ENCODE measurements around the gene UNK. TPM values are rescaled to one million over a fixed set of nuclear protein-coding genes. Genes with fewer than 3 reads are reported as not detected.
A peak's percentile ranks its signal among the peaks of the same experiment; 100 is the strongest.
"Not testable (repeated sequence)": the region's sequence is repeated elsewhere in the genome, so short reads cannot be mapped to it uniquely, and the experiment has no call there.

Gene UNK
- total RNA-seq, 1 donor from 2014 or later, result 14.3 TPM

DNA sequence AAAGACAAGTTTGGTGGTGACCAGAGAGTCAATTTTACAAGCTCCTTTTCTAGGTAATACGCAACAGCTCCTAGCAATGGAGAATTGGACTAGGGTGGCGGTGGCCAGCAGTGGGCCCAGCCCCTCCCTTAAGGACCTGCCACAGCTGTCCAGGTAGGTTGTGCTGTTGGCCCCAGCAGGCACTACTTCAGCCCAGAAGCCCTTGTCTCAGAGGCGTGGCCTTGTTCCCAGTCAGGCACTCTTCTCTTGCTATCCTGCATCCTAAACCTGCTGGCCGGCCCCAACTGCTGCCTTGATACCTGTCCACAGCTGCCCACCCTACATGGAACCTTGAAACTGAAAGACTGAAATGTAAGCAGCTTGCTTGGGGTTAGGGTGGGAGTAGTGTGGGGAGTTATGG lies 18.6 kb upstream of the UNK start:
- ATAC-seq (ENCODE audit: poor library complexity) (no peak), DNase-seq (no peak)
- intact Hi-C loops (cut with DNase I), result no loop called here

DNA sequence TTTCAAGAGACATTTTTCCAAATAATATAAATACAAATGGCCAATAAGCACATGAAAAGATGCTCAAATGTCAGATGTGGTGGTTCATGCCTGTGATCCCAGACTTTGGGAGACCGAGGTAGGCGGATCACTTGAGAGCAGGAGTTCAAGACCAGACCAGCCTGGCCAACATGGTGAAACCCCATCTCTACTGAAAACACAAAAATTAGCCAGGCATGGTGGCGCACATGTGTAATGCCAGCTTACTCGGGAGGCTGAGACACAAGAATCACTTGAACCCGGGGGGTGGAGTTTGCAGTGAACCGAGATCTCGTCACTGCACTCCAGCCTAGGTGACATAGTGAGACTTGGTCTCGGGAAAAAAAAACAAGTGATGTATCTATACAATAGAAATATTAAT lies 16.7 kb upstream of the UNK start:
- intact Hi-C loops (cut with DNase I), result no loop called here
- ATAC-seq (ENCODE audit: poor library complexity), result no peak
- no peak for DNase-seq

DNA sequence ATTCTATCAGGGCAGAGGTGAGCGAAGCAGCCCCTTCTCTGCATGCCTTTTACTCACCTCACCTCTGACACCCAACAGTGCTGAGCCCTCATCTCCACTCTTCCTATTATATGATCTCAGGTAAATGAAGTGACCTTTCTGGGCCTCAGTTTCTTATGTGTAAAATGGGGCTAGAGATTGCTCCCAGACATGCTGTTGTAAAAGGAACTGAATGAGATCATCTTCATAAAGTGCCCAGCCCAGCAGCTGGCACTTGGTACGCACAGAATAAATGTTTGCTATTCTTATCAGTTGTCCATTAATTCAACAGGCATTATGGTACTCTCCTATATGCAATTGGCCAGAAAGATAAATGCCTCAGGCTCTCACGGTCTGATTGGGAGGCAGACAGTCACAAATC lies 15.1 kb upstream of the UNK start:
- ATAC-seq (ENCODE audit: poor library complexity) (no peak), DNase-seq (no peak)

DNA sequence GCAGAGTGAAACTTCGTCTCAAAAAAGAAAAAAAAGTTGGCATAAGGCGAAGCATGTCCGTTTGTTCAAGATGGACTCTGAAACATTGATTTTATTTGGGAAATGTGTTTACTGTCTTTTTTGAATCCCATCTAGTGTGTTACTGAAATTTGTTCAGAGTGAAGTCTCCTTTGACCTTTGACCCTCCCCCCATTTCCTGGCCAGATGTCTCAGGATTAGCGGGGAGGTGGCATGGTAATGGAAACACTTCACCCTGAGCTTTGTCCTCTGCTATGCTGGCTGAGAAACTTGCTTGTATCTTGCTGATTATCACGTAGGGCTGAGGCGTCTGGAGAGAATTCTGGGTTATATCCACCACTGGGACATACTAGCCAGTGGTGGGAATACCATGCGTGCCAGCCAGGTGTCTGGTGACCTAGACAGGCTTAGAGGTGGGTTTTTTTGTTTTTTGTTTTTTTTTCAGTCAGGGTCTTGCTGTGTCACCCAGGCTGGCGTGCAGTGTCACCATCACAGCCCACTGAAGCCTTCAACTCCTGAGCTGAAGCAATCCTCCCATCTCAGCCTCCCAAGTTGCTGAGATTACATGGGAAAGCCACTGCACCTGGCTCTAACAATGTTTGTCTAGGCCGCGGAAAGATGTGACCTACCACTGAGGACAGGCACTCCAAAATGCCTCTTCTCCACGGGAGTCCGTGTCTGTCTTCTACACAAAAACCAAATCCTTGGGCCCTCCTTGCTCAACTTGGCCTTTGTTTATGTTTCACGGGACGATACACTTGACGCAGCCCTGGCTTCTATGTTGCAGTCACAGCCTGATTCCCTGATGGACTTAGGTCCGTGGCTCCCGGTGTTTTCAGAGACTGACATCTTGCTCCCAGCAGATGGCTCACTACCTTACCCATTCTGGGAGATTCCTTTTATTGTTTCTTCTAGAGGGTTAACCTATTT lies 13.0 kb upstream of the UNK start:
- intact Hi-C loops (cut with DNase I), result loop anchor here (5.0 to 10.0 kb wide), 2 partner anchors 56 to 123 kb away; partner anchors contain the start of gene TRIM65
- no peak for DNase-seq
- no peak for ATAC-seq (ENCODE audit: poor library complexity)

More for the DNA sequence above, 15.1 kb upstream of the UNK start:
- intact Hi-C loops (cut with DNase I), result no loop called here

DNA sequence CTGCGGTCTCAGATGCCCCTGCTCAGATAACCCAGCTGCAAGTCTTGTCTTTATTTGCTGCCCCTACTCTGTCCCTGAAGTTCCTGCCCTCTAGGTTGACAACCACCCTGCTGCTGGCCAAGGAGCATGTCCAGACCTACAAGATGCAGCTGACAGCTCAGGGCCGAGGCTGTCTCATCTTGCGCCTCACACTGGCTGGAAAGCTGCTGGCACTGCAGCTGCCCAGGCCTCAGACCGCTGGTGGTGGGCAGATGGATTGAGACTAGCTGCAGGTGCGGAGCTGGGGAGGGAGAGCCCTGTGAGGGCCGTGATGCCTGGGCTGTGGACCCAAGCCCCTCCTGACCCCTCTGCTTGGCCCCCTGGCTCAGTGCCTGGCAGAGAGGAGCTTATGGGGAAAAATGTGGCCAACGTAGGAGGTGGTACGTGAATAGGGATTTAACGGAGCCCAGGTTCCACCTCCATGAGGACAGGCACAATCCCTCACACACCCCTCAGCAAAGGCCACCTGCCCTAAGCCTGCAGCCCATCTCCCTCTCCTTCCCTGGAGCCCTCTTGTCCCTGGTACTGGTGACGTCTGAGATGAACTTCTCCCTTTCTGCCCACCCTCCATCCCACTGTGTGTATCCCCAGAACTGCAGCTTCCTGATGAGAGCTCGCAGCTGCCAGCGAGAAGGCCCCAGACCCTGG lies 11.3 kb upstream of the UNK start:
- DNase-seq (no peak), ATAC-seq (ENCODE audit: poor library complexity) (no peak)
- intact Hi-C loops (cut with DNase I), result loop anchor here (5.0 to 10.0 kb wide), 2 partner anchors 54 to 122 kb away; partner anchors contain the start of gene TRIM65

DNA sequence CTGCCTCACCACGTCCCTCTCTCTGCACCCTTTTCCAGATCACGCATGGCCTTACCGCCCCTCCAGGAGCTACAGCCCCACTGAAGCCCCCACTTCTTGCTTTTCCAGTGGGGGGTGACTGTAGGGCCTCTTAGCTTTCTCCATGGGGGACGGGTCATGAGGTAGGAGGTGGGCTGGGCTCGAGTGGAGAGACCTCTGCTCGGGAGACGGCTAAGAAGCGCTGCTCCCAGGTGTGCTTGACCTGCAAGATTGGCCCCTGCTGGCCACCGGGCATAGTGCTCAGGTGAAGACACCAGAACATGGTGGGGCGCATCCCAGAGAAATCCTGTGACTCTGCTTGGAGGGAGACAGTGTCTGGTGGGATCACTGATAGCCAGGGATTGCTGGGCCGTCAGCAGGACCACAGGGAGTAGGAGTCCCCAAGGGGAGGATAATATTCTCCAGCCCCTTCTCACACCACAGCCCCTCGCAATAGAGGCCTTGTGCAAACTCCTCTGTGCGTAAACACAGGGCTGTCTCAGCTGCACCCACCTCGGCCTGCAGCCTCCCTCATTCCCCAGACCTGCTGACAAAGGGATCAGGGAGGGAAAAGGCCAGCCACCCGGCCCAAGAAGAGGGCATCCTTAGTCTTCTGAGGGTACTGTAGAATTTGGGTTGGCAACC lies 10.7 kb upstream of the UNK start:
- intact Hi-C loops (cut with DNase I), result loop anchor here (5.0 to 10.0 kb wide), 2 partner anchors 53 to 121 kb away; partner anchors contain the start of gene TRIM65
- ATAC-seq (ENCODE audit: poor library complexity), result no peak
- DNase-seq, result no peak

DNA sequence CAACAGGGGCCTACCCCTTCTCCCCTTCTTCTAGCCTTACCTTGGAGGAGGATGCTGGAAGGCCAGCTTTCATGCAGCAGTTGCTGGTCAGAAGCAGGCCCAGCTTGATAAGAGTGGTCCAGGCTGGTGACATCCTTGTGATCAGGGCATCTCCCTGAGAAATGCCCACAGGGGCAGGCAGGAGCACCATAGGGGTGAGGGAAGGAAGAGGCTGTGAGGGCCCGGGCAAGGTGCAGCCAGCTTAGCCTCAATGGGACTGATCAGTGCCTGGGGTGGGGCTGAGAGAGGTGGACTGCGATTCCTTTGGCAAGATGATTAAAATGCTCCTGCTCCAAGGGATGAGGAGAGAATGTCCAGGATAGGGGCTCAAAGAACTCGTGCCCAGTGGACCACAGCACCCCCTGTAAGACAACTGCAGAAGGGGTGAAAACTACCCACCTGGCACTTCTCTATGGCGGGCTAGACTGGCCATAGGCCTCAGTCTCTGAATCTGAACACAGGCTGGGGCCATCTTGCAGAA lies 10.1 kb upstream of the UNK start:
- DNase-seq (no peak), ATAC-seq (ENCODE audit: poor library complexity) (no peak)
- intact Hi-C loops (cut with DNase I), result loop anchor here (5.0 to 10.0 kb wide), 2 partner anchors 53 to 120 kb away; partner anchors contain the start of gene TRIM65

DNA sequence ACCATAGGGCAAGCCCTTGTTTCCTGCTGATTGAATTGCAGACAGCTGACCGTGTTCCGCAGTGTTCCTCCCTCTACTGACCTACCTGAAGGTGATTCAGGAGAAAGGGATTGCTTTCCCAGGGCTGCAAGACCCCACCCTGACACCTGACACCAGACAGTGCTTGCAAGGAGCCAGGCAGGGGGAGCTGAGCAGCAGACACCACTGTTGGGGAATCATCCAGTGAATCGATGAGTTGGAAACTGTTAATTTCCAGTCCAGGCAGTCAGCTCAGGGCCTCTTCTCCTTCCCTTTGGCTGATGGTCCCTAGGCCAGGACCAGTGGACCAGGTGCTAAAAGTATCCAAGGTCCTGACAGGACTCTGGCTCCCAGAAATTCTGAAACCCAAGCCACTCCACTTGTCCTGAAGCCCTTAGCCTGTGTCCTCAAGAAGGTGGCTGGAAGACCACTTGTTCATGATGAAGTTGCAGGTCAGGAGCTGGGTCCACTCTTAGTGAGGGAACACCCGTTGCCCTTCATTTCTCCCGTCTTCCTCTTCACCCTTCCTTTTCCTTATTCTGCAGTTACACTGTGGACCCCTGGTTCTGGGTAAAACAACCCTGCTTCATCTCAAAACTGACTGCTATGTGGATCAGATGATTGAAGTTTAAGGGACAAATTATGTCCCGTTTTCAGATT lies 9.5 kb upstream of the UNK start:
- DNase-seq (no peak), ATAC-seq (ENCODE audit: poor library complexity) (no peak)
- intact Hi-C loops (cut with DNase I), result loop anchor here (5.0 to 10.0 kb wide), 2 partner anchors 52 to 120 kb away; partner anchors contain the start of gene TRIM65

DNA sequence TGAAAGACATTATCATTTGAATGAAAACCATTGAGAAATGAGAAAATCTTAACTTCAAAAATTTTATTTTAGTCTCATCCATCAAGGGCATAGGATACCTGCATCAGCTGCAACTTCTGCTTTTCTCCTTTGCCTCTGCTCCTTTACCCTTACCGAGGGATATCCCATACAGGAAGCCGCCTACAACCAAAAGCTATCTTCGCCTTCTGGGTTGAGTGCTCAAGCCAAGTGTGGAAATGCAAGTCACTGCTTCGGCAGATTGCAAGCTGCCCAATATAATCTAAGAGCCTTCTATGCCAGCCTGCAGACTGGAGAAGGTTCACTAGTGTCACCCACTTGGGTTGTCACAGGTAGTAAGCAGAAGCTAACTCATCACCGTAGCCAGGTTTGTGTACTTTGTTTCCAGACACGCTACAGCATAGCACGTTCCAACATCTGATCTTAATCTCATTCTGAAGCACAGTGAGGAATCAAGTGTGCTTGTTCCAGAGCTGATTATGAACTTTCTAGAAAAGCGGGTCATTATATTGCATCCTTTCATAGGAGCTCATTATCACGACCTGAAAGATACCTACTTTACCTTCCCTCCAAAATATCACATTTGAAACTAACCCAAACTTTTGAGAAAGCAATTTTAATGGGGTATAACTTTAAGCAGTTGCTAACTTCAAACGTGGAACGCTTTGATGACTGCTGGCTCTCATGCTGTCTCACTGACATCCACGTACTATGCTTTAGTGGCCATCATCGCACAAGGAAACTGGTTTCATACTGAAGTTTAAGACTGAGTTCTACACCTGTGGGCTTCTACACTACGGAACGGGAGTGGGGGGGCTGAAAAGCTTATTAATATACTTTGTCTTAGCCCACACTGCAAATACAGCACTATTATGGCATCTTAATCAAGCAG lies 8.0 kb upstream of the UNK start:
- peak; percentile 0 for ATAC-seq (ENCODE audit: poor library complexity)
- intact Hi-C loops (cut with DNase I), result loop anchor here (10.0 kb wide), 1 partner anchor 118 kb away; the partner anchor contains the start of gene TRIM65

DNA sequence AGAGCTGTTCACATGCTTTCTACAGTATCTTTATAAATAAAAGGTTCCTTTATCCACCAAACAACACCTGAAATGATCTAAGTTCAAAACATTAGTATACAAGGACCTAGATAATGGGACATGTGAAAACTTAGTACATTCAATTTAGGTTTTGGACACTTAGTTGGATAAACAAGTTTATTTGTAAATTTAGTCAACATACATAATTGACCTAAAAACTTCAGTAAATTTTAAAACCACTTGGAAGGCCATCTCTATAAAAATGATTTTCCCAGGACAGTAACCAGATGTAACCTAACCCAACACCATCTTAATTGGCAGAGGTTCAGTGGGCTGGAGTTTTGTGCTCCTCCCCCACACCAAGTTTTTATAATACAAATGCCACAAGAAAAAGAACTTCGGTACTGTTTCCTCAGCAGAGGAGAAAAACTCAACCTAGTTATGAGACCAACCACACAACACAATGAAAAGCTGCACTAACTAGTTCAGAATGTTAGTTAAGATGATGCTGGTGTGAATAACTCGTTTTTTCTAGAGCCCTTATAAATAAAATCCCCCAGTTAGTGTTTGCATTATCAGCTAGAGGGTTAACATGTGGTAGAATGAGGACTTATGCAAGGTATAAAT lies 7.2 kb upstream of the UNK start:
- intact Hi-C loops (cut with DNase I), result loop anchor here (10.0 kb wide), 1 partner anchor 117 kb away; the partner anchor contains the start of gene TRIM65
- DNase-seq (no peak), ATAC-seq (ENCODE audit: poor library complexity) (no peak)

More for the DNA sequence above, 8.0 kb upstream of the UNK start:
- no peak for DNase-seq

DNA sequence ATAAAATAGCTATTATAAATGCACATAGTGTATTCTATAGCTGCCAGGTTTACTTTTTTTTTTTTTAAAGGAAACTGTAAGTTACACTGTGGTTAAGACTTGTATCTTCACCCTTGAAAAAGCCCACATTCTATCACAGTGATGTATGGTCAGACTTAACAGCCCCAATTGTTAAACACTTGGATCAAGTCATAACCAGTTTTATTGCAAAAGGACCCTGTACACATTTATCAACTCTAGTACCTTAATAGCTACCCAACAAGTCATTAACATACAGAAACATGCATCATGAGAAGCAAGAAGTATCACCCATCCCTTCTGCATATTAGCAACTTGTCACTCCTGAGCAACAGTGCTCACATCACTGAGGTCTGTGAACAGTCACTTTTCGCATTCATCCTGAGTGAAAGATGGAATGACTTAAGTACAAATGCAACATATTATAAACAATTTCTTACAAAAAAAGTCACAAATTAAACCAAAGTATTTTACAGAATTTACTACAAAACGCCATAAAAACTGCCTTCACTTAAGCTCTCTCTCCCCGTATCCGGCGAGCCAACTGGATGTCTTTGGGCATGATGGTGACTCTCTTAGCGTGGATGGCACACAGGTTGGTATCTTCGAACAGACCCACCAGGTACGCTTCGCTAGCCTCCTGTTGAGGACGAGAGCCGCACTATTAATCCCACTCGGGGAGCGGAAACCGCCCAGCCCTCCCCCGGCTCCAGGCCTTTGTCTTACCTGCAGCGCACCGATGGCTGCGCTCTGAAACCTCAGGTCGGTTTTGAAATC lies 6.3 kb upstream of the UNK start:
- intact Hi-C loops (cut with DNase I), result loop anchor here (10.0 kb wide), 1 partner anchor 117 kb away; the partner anchor contains the start of gene TRIM65
- DNase-seq; ATAC-seq (ENCODE audit: poor library complexity): not testable (repeated sequence)

DNA sequence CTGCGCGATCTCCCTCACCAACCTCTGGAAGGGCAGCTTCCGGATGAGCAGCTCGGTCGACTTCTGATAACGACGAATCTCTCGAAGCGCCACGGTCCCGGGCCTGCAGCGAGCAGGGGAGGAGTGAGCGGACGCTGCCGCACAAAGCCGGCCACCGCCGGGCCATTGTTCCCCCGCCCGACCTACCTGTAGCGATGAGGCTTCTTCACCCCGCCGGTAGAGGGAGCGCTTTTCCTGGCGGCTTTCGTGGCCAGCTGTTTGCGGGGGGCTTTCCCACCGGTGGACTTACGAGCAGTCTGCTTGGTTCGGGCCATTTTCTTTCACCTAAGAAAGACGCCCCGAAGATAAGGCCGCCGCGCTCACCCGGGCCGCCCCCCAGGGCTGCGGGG lies 5.8 kb upstream of the UNK start:
- intact Hi-C loops (cut with DNase I), result loop anchor here (10.0 kb wide), 1 partner anchor 116 kb away; the partner anchor contains the start of gene TRIM65
- ATAC-seq (ENCODE audit: poor library complexity) (peak; percentile 0), DNase-seq (no peak)

DNA sequence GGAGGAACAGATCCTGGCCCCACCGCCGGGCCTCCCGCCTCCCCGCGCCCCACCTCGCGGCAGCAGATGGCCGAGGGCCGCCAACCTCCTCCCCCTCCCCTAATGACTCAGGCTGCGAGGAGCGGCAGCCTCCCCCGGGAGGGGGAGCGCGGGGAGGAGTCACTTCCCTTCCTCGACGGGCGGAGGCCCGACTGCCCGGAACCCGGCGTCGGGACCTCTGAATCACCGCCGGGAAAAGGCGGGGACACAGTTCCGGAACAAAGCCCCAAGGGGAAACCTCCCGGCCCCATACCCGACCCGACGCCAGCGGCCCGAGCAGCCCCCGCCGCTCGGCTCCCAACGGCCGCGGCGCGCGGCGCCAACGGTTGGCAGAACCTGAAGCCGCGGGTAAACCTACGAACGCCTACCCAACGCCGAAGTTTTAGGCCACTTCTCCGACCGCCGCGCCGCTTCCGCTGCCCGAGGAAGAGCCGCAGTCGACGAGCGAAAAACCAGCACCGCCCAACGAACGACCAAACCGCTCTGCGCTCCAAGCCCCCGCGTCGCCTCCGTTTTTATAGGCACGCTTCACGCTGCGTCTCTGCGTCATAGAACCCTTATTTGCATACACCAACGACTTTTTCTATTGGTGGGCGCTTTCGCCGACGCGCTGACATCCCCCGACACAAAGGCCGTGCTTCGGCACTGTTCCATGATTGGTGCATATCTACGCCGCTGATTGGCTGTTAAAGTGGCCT lies 5.2 kb upstream of the UNK start:
- peak; percentile 78 for ATAC-seq (ENCODE audit: poor library complexity)
- DNase-seq, result peak; percentile 97
- intact Hi-C loops (cut with DNase I), result loop anchor here (10.0 kb wide), 1 partner anchor 115 kb away; the partner anchor contains the start of gene TRIM65

DNA sequence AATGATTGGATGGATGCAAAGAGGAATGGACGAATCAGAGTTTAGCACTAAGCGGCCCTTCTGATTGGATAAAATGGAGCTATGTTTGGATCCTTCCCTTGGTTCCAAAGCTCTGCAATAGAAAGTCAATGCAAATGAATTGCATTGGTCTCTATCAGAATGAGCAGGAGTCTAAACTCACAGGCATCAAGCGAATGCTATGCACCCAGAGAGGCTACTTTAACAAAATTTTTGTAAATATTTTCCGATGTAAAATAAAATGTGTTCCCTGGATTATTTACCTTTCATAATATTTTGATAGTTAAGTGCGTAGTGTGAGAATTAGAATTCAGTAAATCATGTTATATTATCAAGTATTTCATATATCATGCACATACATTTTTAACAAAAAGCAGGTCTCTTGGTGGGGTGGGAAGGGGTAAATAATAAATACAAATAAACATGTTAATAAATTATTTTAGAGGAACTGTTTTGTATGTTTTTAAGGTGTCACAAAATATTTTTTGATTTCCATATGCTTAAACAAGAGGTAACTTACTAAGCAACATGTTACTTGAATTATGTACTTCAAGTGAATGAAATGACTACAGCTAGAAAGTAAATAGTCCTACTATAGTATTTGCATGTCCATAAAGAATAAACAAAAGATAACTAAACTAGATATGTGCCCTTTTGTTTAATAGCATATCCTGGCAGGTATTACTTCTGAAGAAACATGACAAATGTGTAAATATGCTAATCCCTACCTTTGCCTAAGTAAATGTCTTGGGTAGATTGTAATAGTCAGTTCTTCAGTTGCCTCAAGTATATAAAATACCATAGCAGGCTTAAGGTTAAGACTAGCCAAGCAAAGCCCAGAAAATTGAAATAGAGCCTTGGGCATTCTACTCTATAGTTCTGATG lies 4.4 kb upstream of the UNK start:
- ATAC-seq (ENCODE audit: poor library complexity) (no peak), DNase-seq (no peak)
- intact Hi-C loops (cut with DNase I), result loop anchor here (5.0 to 10.0 kb wide), 2 partner anchors 115 to 197 kb away; partner anchors contain the start of genes ACOX1, TEN1 and TRIM65
